A673 (cell line): ENCODE measurements around the gene SLC25A1. TPM values are rescaled to one million over a fixed set of nuclear protein-coding genes. Genes with fewer than 3 reads are reported as not detected.

Experiments used
- BruUV-seq: library from RNA; stranded (reverse); fragments of 400-500 nt; replicated peaks from 2 replicates; lab custom pipeline; 2021; lab: Mats Ljungman, UMichigan
- CTCF ChIA-PET: fragments of 300-600 bp; sonication (Branson Sonifier 250); formaldehyde crosslinking; loops from one replicate; lab custom pipeline; 2022; ENCODE audit warnings: antibody characterized with exemption; lab: Charles Lee
- POLR2A ChIA-PET: fragments of 300-600 bp; sonication (Branson Sonifier 250); formaldehyde crosslinking; loops from one replicate; lab custom pipeline; 2022; ENCODE audit warnings: antibody characterized with exemption; ENCODE audit not compliant: low non-redundant PET; lab: Charles Lee
- DNase-seq: peaks from one replicate; pipeline ENCODE4 v3.0.0-alpha.2; 2015; ENCODE audit warnings: low spot score
- H3K27ac ChIP-seq: fragments of 200-600 bp; sonication (generic); 2 replicates; pipeline ENCODE4 v1.5.1; 2016; ENCODE audit warnings: mixed run types, low read depth, mild to moderate bottlenecking, mixed read lengths, antibody characterized with exemption, low read length; ENCODE audit not compliant: poor library complexity, severe bottlenecking
- H3K27me3 ChIP-seq: fragments of 200-600 bp; sonication (generic); replicated peaks from 2 replicates; pipeline ENCODE4 v1.6.1; 2017; ENCODE audit warnings: mixed run types, low read depth, mild to moderate bottlenecking, mixed read lengths, antibody characterized with exemption, low read length; ENCODE audit not compliant: insufficient read depth, poor library complexity
- H3K36me3 ChIP-seq: fragments of 200-600 bp; sonication (generic); 2 replicates; pipeline ENCODE4 v1.6.1; 2016; ENCODE audit warnings: mixed run types, mild to moderate bottlenecking, mixed read lengths, antibody characterized with exemption, low read length; ENCODE audit not compliant: insufficient read depth, poor library complexity, severe bottlenecking
- H3K4me1 ChIP-seq: fragments of 200-600 bp; sonication (generic); 2 replicates; pipeline ENCODE4 v1.6.1; 2017; ENCODE audit warnings: mixed run types, mild to moderate bottlenecking, mixed read lengths, antibody characterized with exemption, low read length; ENCODE audit not compliant: insufficient read depth, poor library complexity, severe bottlenecking
- H3K4me3 ChIP-seq: fragments of 200-600 bp; sonication (generic); 2 replicates; pipeline ENCODE4 v1.5.1; 2016; ENCODE audit warnings: low read depth, mixed run types, mild to moderate bottlenecking, mixed read lengths, low read length; ENCODE audit not compliant: poor library complexity, severe bottlenecking
- H3K9me3 ChIP-seq: fragments of 200-600 bp; sonication (generic); 2 replicates; pipeline ENCODE4 v1.6.1; 2016; ENCODE audit warnings: mixed run types, low read depth, mild to moderate bottlenecking, mixed read lengths, antibody characterized with exemption, low read length; ENCODE audit not compliant: poor library complexity, severe bottlenecking
- EZH2 ChIP-seq: fragments of 200-600 bp; sonication (generic); IDR thresholded peaks from 2 replicates; pipeline ENCODE4 v1.6.1; 2017; ENCODE audit warnings: borderline replicate concordance, low read depth, mild to moderate bottlenecking, mixed read lengths, antibody characterized with exemption, low read length; ENCODE audit not compliant: poor library complexity, severe bottlenecking
- intact Hi-C: fragments of 100-400 bp; cut with micrococcal nuclease; formaldehyde crosslinking; loops from one replicate; pipeline ENCODE4 v1.10.0; 2022; ENCODE audit not compliant: unreplicated experiment
- total RNA-seq: library from RNA; stranded (reverse); gene quantifications from 2 replicates; pipeline ENCODE4 v1.2.3, GENCODE V29; 2021
- TF ChIP-seq, protein P1 (sequence below): fragments of 300-800, 200-600 bp; sonication (generic); conservative IDR thresholded peaks from 2 replicates; pipeline ENCODE4 v1.5.1; 2017; ENCODE audit warnings: low read depth, mild to moderate bottlenecking, antibody characterized with exemption, low read length, moderate library complexity, mixed read lengths

The SLC25A1 gene
- total RNA-seq, 1 experiment from 2014 or later = 91.0 TPM

DNA sequence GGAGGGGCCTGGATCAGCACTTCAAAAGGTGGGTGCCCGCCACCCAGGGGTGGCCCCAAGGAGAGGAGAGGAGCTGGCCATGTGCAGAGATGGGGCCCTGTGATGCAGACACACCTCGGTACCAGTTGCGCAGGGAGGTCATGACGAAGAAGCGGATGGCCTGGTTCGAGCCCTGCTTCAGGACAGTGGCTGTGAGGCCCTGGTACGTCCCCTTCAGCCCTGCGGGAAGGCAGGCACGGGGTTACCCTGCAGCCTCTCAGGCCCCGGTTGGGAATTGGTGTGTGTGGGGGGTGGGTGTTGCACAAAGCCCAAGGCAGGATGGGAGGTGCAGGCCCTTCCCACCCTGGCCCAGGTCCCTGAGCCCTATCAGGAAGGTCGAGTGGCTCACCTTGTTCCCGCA is 1.8 kb downstream of the SLC25A1 start:
- no TSS peak for BruUV-seq
- H3K27me3 ChIP-seq = no peaks in the 10 kb centered on the region
- H3K4me3 ChIP-seq = peak overlapping the region; percentile 87
- H3K9me3 ChIP-seq = no peaks in the 10 kb centered on the region
- intact Hi-C loops = loop anchor here (5.0 kb wide), 1 partner anchor 116 kb away; the partner anchor contains the start of gene CLTCL1
- CTCF ChIA-PET = no interaction called here
- POLR2A ChIA-PET = no interaction called here
- H3K27ac ChIP-seq = peak overlapping the region; percentile 81
- no peak for TF ChIP-seq EZH2
- TF ChIP-seq, protein P1, sequence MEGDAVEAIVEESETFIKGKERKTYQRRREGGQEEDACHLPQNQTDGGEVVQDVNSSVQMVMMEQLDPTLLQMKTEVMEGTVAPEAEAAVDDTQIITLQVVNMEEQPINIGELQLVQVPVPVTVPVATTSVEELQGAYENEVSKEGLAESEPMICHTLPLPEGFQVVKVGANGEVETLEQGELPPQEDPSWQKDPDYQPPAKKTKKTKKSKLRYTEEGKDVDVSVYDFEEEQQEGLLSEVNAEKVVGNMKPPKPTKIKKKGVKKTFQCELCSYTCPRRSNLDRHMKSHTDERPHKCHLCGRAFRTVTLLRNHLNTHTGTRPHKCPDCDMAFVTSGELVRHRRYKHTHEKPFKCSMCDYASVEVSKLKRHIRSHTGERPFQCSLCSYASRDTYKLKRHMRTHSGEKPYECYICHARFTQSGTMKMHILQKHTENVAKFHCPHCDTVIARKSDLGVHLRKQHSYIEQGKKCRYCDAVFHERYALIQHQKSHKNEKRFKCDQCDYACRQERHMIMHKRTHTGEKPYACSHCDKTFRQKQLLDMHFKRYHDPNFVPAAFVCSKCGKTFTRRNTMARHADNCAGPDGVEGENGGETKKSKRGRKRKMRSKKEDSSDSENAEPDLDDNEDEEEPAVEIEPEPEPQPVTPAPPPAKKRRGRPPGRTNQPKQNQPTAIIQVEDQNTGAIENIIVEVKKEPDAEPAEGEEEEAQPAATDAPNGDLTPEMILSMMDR = no peak
- no peak for DNase-seq
- H3K4me1 ChIP-seq = peaks cover 46% of the 10 kb centered on the region
- H3K36me3 ChIP-seq = peaks cover 19% of the 10 kb centered on the region

DNA sequence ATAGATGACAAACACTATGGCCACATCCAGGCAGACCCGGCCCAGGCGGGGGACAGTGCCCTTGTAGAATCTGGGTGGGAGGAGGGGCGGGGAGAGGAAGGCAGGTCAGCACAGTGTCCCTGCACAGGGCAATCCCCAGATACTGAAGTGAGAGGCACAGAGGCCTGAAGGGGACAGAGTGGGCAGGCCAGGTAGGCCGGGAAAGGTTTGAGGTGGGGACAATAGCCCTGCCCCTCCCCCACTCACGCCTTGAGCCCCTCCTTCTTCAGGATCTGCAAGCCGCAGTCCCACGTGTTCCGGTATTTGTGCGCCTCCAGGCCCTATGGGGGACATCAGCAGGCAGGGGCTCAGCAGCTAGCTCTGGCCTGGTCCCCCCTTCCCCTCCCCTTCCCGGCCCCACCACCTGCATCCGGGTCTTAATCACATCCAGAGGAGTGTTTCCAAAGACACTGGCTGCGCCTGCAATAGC is 2.3 kb downstream of the SLC25A1 start:
- H3K9me3 ChIP-seq = no peaks in the 10 kb centered on the region
- CTCF ChIA-PET = no interaction called here
- H3K27ac ChIP-seq = peak overlapping the region; percentile 81
- H3K27me3 ChIP-seq = no peaks in the 10 kb centered on the region
- no peak overlapping the region for H3K4me3 ChIP-seq
- DNase-seq = no peak
- peaks cover 46% of the 10 kb centered on the region for H3K4me1 ChIP-seq
- POLR2A ChIA-PET = no interaction called here
- peaks cover 19% of the 10 kb centered on the region for H3K36me3 ChIP-seq
- intact Hi-C loops = loop anchor here (5.0 kb wide), 1 partner anchor 116 kb away; the partner anchor contains the start of gene CLTCL1
- no TSS peak for BruUV-seq
- TF ChIP-seq EZH2 = no peak
- TF ChIP-seq, protein P1 = no peak

DNA sequence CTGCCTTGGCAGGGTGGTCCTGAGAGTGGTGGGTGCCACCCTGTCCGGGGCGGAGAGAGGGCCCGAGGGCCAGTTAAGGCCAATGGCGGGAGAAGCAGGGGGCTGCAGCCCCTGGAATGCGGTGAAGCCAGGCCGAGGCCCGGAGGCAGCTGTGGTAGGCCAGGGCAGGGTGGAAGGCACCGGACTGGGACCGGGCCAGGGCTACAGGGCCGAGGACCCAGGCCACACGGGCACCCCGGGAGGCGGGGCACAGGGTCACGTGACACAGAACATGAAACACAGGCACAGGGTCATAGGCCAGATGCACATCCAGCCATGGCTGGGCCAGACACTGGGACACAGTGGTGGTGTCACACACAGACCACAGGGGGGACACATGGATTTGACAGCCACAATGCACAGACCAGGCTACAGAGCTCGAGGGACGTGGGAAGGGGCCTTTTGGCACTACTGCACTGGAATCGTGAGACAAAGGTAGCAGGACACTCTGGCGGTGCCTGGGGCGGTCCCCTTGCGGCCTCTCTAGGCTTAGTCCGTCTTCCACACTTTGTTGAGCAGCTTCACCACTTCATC is 2.8 kb downstream of the SLC25A1 start:
- Histone ChIP-seq H3K4me1 (peaks cover 46% of the 10 kb centered on the region), H3K27me3 (no peaks in the 10 kb centered on the region), H3K36me3 (peaks cover 19% of the 10 kb centered on the region), H3K27ac (peak overlapping the region; percentile 52), H3K9me3 (no peaks in the 10 kb centered on the region), H3K4me3 (no peak overlapping the region)
- ChIA-PET CTCF (interaction anchor here (0.6 kb wide), 1 partner anchor 60 kb away, joined by 7 read pairs; no protein-coding TSS in a partner anchor), POLR2A (no interaction called here)
- no peak for DNase-seq
- intact Hi-C loops = loop anchor here (5.0 kb wide), 1 partner anchor 117 kb away; the partner anchor contains the start of gene CLTCL1
- TSS peak; percentile 27 for BruUV-seq
- TF ChIP-seq, protein P1 = no peak
- no peak for TF ChIP-seq EZH2
